HG03521 (cell line): ENCODE measurements around the gene SPATA13.
"Not testable (repeated sequence)": the region's sequence is repeated elsewhere in the genome, so short reads cannot be mapped to it uniquely, and the experiment has no call there.

Experiments used
- ATAC-seq: cut with Tn5 transposase; IDR thresholded peaks from one replicate; pipeline ENCODE4 v1.9.1; 2021; ENCODE audit warnings: mild to moderate bottlenecking, moderate library complexity; ENCODE audit not compliant: unreplicated experiment

The SPATA13 gene

DNA sequence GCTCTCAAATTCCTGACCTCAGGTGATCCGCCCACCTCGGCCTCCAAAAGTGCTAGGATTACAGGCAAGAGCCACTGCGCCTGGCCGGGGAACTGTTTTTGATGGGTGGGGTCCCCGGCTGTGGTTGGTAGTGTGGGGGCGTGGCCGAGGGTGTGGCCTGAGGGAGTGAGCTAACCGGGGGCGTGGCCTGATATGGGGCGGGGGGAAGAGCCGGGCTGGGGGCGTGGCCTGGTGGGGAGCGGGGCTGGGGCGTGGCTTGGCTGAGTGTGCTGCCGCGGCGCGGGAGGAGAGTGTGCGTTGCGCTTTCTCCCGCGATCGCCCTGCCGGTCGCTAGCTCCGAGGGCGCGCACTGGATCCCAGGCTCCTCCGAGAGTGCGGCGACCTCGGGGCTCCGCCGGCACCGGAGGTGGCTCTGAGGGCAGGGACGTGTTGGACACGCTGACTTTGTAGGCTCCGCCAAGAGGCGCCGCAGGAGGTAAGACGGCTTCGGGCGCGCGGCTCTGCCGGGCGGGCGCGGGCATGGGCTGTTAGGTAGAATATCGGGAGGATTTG is at the start of gene SPATA13:
TSS of gene SPATA13 (plus strand) at position 263 of the 552 bp plus-strand sequence. CDS start 62,210 bp downstream, outside the sequence.
- peak; percentile 77 for ATAC-seq

GRCh38 chr13:24112791-24113190 is 47.7 kb upstream of the SPATA13 start:
- ATAC-seq, result no peak

GRCh38 chr13:24115671-24116070 is 44.8 kb upstream of the SPATA13 start:
- ATAC-seq, result no peak

GRCh38 chr13:24116131-24116530 is 44.4 kb upstream of the SPATA13 start:
- ATAC-seq, result no peak

GRCh38 chr13:24118576-24118975 is 41.9 kb upstream of the SPATA13 start:
- ATAC-seq, result no peak

- no peak for ATAC-seq
These were observed 40.7 kb upstream of the SPATA13 start for GRCh38 chr13:24119626-24120508.

GRCh38 chr13:24122045-24122444 is 38.5 kb upstream of the SPATA13 start:
- ATAC-seq, result not testable (repeated sequence)

DNA sequence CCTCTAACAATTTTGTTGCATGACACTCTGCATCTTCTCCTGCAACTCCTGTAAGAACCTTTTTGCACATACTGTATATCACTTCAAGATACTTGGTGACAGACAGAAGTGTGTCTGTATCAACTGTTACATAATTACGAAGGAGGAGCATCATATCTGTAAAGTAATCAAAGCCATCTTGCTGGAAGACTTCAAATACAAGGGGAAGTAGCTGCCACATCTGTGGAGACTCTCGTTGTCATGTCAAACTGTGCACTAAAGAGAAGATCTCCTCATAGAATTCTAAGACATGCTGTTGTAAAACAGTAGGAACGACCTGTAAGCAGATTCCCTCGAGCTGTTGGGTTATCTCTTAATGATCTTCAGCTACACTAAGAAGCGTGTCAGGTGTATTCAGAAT is 38.0 kb upstream of the SPATA13 start:
- ATAC-seq, result no peak

- ATAC-seq, result no peak
These were observed 36.8 kb upstream of the SPATA13 start for GRCh38 chr13:24123761-24124160.

- ATAC-seq, result peak; percentile 82
These were observed 35.6 kb upstream of the SPATA13 start for GRCh38 chr13:24124789-24125476.

DNA sequence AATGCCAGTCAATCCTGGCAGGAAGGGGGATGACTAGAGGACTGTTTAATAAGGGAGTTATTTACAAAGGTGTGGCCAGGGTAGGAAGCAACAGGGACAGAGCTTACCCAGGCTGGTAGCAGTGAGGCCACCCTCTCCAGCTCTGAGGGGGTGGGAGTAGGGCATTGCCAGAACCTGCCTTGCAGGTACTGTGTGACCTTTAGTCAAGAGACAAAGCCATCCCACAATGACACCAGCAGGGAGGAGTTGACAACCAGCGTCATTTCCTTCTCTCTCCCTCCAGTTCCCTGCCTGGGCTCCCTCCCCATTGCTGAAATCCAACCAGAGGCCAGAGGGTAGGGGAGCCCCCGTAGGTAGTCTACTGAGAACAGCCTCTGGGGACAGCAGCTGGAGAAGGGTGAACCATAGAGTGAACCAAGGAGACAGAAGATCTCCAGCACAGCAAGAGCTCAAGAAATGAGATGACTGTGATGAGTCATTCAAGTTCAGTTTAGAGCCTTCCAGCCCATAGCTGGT is 33.3 kb upstream of the SPATA13 start:
- ATAC-seq, result no peak

DNA sequence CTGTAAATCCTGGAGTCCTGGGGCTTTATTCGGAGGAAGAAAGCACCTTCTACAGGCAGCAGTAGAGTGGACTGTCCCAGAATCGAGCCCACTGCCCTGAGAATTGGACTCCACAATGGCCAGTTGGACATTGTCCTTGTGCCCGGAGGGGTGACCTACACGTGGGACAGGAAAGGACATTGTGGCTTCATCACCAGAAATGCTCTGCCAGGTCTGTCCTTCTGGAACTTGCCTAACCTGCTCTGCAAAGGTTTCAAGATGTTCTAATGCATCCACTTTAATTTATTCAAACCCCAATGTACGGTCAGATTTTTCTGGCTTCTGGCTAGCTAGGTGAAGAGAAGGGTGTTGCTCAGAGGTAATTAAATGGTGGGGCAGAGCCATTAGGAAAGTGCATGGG is 32.4 kb upstream of the SPATA13 start:
- ATAC-seq, result no peak

GRCh38 chr13:24128962-24129361 is 31.6 kb upstream of the SPATA13 start:
- no peak for ATAC-seq

GRCh38 chr13:24129914-24130774 is 30.4 kb upstream of the SPATA13 start:
- ATAC-seq, result no peak

DNA sequence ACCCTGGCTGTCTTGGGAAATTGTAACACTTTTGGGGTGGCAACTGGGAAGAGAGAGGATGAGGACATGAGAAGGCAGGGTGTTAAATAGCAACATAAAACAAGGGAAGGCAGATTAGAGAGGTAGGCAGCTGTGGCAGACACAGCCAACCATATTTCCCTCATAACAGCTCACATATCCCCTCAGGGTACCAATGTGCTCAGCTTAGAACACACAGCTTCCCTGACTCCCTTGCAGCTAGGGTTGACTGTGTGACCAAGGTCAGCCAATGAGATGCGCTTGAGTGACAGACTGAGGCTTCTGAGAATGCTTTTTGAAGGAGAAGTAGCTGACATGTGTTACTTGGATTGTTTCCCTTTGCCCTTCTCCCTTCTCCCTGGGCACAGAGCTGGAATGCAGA is 28.8 kb upstream of the SPATA13 start:
- no peak for ATAC-seq

GRCh38 chr13:24133021-24133795 is 27.3 kb upstream of the SPATA13 start:
- no peak for ATAC-seq

DNA sequence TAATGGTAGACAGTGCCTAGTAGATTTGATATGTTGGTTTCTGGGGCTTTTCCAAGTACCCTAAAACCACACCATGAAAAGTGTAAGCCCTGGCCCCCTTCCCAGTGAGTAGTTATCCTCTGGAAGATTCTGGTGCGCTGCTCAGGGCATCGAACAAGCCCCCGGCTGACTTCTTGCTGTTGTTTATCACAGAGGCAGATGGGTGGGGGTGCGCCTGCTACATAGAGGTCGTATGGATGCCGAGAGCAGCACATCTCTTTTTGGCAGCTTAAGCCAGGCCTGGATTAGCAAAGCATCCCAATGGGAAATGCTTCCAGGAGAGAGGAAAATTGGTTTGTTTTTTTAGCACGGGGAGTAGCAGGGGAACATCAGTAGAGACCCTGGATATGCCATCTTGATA is 26.3 kb upstream of the SPATA13 start:
- ATAC-seq, result no peak

DNA sequence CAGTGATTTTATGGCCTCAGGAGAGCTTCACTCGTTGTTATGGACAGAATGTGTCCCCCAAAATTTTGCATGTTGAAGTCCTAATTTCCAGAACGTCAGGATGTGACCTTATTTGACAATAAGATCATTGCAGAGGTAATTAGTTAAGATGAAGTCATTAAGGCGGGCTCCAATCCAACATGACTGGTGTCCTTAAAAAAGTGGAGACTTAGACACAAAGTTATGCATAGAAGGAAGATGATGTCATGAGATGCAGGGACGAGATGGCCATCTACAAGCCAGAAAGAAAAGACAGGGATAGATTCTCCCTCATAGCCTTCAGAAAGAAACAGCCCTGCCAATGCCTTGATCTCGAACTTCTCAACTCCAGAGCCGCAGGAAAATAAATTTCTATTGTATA is 25.8 kb upstream of the SPATA13 start:
- no peak for ATAC-seq

GRCh38 chr13:24135674-24136300 is 24.7 kb upstream of the SPATA13 start:
- ATAC-seq, result no peak
